Fibroblast of lung (primary cell): ENCODE results near the gene TSGA10IP. TPM values are rescaled to one million over a fixed set of nuclear protein-coding genes. Genes with fewer than 3 reads are reported as not detected.
A peak's percentile ranks its signal among the peaks of the same experiment; 100 is the strongest.

Source experiments
- DNase-seq, 2 donors: peaks; one replicate each; pipeline versions ENCODE4 v3.0.0 to v3.0.0-alpha.2; 2010; ENCODE audit warnings: low read depth in 2 of 2
- H2AFZ ChIP-seq: 2 replicates; pipeline ENCODE4 v1.5.1; 2012; ENCODE audit warnings: low read length, control low read depth, inconsistent platforms
- H3K27ac ChIP-seq: 2 replicates; pipeline ENCODE4 v1.5.1; 2011; ENCODE audit warnings: low read length, control low read depth; ENCODE audit not compliant: insufficient read depth
- H3K27me3 ChIP-seq: 2 replicates; pipeline ENCODE4 v1.5.1; 2011; ENCODE audit warnings: mild to moderate bottlenecking, low read length; ENCODE audit not compliant: control insufficient read depth, insufficient read depth
- H3K36me3 ChIP-seq: 2 replicates; pipeline ENCODE4 v1.5.1; 2011; ENCODE audit warnings: low read length; ENCODE audit not compliant: control insufficient read depth, insufficient read depth
- H3K4me1 ChIP-seq: 2 replicates; pipeline ENCODE4 v1.5.1; 2011; ENCODE audit warnings: low read length; ENCODE audit not compliant: control insufficient read depth, insufficient read depth; ENCODE audit errors: extremely low read depth
- H3K4me2 ChIP-seq: 2 replicates; pipeline ENCODE4 v1.5.1; 2011; ENCODE audit warnings: low read length, control low read depth; ENCODE audit not compliant: insufficient read depth; ENCODE audit errors: extremely low read depth
- H3K4me3 ChIP-seq, 4 experiments: fragments of 200-600 bp in 1 of 4; sonication (generic) in 1 of 4; replicated peaks in 1 of 4; 2 replicates each; pipeline ENCODE4 v1.5.1; 2011 to 2016; ENCODE audit warnings: low read length in 4 of 4, low read depth in 3 of 4, mild to moderate bottlenecking in 3 of 4, control low read depth in 2 of 4, inconsistent platforms in 1 of 4, mixed read lengths in 1 of 4; ENCODE audit not compliant: insufficient read depth in 1 of 4; ENCODE audit errors: control extremely low read depth in 1 of 4
- H3K79me2 ChIP-seq: 2 replicates; pipeline ENCODE4 v1.5.1; 2012; ENCODE audit warnings: mild to moderate bottlenecking, low read length, inconsistent platforms; ENCODE audit not compliant: control insufficient read depth, insufficient read depth
- H3K9ac ChIP-seq: 2 replicates; pipeline ENCODE4 v1.5.1; 2011; ENCODE audit warnings: mild to moderate bottlenecking, low read length, control low read depth; ENCODE audit not compliant: insufficient read depth
- H3K9me3 ChIP-seq: 2 replicates; pipeline ENCODE4 v1.5.1; 2012; ENCODE audit warnings: low read depth, low read length; ENCODE audit not compliant: control insufficient read depth, insufficient read depth
- H4K20me1 ChIP-seq: 2 replicates; pipeline ENCODE4 v1.5.1; 2011; ENCODE audit warnings: low read length; ENCODE audit not compliant: control insufficient read depth, insufficient read depth; ENCODE audit errors: extremely low read depth
- CTCF ChIP-seq, 2 donors: IDR thresholded peaks in 1 of 2; conservative IDR thresholded peaks in 1 of 2; 1 replicate in 1 of 2; 2 replicates in 1 of 2; pipeline ENCODE4 v1.5.1; 2011 to 2012; ENCODE audit warnings: low read length in 2 of 2, control low read depth in 1 of 2, inconsistent platforms in 1 of 2, low read depth in 1 of 2, mild to moderate bottlenecking in 1 of 2
- EZH2 ChIP-seq: IDR thresholded peaks from 2 replicates; pipeline ENCODE4 v1.5.1; 2012; ENCODE audit warnings: low read length, control low read depth, mild to moderate bottlenecking; ENCODE audit errors: missing control alignments
- polyA plus RNA-seq, 2 donors: library from polyadenylated mRNA; depleted of rRNA in 1 of 2; stranded (reverse) in 1 of 2; unstranded in 1 of 2; fragments of >200 nt; gene quantifications; 2 replicates each; pipeline ENCODE4 v1.2.1, GENCODE V29; 2011 to 2012; ENCODE audit warnings: missing spikeins in 1 of 2
- total RNA-seq: library from RNA; depleted of rRNA; stranded (reverse); fragments of >200 nt; gene quantifications from 2 replicates; pipeline ENCODE4 v1.2.1, GENCODE V29; 2014

Gene TSGA10IP
- total and polyA plus RNA-seq, 2 donors (not counting 1 experiment from before 2014, with no cell fraction given): 0.17 TPM; not detected in 1

GRCh38 chr11:65897020-65897471 lies 48.2 kb upstream of the TSGA10IP start:
- no peaks in the 10 kb centered on the region for H4K20me1 ChIP-seq

GRCh38 chr11:65898656-65899355 lies 46.5 kb upstream of the TSGA10IP start:
- DNase-seq: peak in 1 of 2 donors; percentile 30
- H3K9me3 ChIP-seq: no peaks in the 10 kb centered on the region
- peak overlapping the region; percentile 82 to 97 (median 91) for H3K4me3 ChIP-seq
- peaks cover 80% of the 10 kb centered on the region for H3K79me2 ChIP-seq
- no peak overlapping the region for H2AFZ ChIP-seq
- H3K4me1 ChIP-seq: peaks cover 40% of the 10 kb centered on the region
- peaks cover 13% of the 10 kb centered on the region for H3K36me3 ChIP-seq
- H3K27ac ChIP-seq: peak overlapping the region; percentile 100
- TF ChIP-seq CTCF (conservative IDR thresholded peaks at IDR 0.05 in 1 of 2, IDR thresholded peaks at IDR 0.05 in 1 of 2; ENCODE audit: low read depth in 1 of 2, low read length in 2 of 2) (no peak), EZH2 (no peak)
- no peaks in the 10 kb centered on the region for H4K20me1 ChIP-seq
- H3K27me3 ChIP-seq: no peaks in the 10 kb centered on the region
- peak overlapping the region; percentile 99 for H3K9ac ChIP-seq
- peak overlapping the region; percentile 53 for H3K4me2 ChIP-seq

More at GRCh38 chr11:65897020-65897471, 48.2 kb upstream of the TSGA10IP start:
- Histone ChIP-seq H3K4me3 (peak overlapping the region; percentile 14 to 96 (median 58)), H3K4me1 (peaks cover 31% of the 10 kb centered on the region), H3K9me3 (no peaks in the 10 kb centered on the region), H3K27ac (peak overlapping the region; percentile 100), H3K79me2 (peaks cover 93% of the 10 kb centered on the region), H2AFZ (no peak overlapping the region), H3K27me3 (no peaks in the 10 kb centered on the region), H3K4me2 (peak overlapping the region; percentile 84), H3K9ac (peak overlapping the region; percentile 45), H3K36me3 (peaks cover 22% of the 10 kb centered on the region)
- TF ChIP-seq CTCF (conservative IDR thresholded peaks at IDR 0.05 in 1 of 2, IDR thresholded peaks at IDR 0.05 in 1 of 2; ENCODE audit: low read depth in 1 of 2, low read length in 2 of 2) (no peak), EZH2 (no peak)
- peak in 1 of 2 donors; percentile 28 for DNase-seq

GRCh38 chr11:65899356-65900124 lies 45.7 kb upstream of the TSGA10IP start:
- Histone ChIP-seq H3K9ac (peak overlapping the region; percentile 99), H3K36me3 (peaks cover 9% of the 10 kb centered on the region), H3K79me2 (peaks cover 72% of the 10 kb centered on the region), H3K27me3 (no peaks in the 10 kb centered on the region), H3K4me1 (peaks cover 37% of the 10 kb centered on the region), H2AFZ (no peak overlapping the region), H4K20me1 (no peaks in the 10 kb centered on the region), H3K4me3 (peak overlapping the region; percentile 72 to 97 (median 89)), H3K9me3 (no peaks in the 10 kb centered on the region), H3K4me2 (peak overlapping the region; percentile 32), H3K27ac (peak overlapping the region; percentile 100)
- DNase-seq: peak; percentile 71 to 76
- TF ChIP-seq CTCF (conservative IDR thresholded peaks at IDR 0.05 in 1 of 2, IDR thresholded peaks at IDR 0.05 in 1 of 2; ENCODE audit: low read depth in 1 of 2, low read length in 2 of 2) (no peak), EZH2 (no peak)
